OCI-M2 (cell line): ENCODE results near the gene CEP135.

Experiments used
- DNase-seq: peaks from one replicate; lab custom pipeline; 2025; ENCODE audit not compliant: unreplicated experiment; lab: John Stamatoyannopoulos, UW

Gene CEP135

DNA sequence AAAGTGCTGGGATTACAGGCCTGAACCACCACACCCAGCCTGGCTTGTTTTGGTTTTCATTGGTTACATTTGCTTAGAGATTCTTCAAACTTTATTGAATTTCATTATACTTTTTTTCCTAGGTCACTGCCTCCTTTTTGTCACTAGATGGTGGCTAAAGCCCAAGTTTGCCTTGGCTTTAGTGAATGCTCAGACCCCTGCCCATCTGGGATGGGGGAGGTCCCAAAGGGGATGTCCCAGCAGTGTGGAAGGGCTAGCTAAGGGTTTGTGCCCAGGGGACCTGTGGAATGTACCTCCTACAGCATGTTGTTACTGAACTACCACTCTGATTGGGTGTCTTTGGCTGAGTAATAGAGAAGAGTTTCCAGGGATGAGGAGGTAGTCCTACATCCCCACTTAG lies 58.4 kb downstream of the CEP135 start:
- DNase-seq = no peak

DNA sequence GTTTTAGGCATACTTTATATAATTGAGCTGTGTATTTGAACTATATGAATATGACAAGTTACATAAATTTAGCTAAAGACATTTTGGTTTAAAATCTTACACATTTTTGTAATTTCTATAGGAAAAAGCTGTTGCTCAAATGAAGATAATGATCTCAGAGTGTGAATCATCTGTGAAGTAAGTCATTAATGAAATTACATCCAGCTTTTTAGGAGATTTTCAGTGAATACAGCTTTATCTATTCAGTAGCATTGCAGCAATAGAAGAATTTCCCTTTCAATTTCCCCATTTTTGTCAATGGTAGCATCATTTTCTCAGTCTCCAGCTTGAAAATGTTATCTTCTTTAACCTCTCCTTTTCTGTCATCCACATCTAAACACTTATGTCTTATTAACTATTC lies 59.5 kb downstream of the CEP135 start:
- DNase-seq = no peak

DNA sequence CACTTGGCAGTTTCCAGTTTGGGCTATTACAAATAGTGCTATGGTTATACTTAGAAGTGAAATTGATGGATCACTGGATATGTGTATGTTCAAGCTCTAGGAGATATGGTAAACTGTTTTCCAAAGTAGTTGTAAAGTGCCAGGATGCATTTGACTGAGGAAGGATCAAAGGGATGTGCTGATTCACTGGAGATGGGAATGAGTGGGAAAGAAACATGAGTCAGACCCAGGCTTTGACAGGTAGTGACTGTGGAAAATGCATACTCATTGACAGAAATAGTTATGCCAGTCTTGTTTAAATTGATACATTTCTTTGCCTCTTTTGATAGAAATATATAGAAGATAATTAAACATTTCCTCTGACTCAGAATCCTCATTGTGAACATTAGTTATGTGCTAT lies 77.9 kb downstream of the CEP135 start:
- DNase-seq = no peak

DNA sequence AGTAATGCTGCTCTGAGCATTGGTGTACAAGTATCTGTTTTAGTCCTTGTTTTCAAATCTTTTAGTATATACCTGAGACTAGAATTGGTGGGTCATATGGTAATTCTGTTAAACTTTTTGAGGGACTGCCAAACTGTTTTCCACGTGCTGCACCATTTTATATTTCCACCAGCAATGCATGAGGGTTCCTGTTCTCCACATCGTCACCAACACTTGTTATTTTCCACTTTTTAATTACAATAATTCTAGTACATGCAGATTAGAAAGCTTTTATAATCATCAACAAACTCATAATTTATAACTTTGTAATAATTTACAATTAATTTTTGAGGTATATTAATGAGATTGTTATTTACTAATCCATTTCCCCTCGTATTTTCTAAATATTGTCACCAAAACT lies 79.4 kb downstream of the CEP135 start:
- no peak for DNase-seq

DNA sequence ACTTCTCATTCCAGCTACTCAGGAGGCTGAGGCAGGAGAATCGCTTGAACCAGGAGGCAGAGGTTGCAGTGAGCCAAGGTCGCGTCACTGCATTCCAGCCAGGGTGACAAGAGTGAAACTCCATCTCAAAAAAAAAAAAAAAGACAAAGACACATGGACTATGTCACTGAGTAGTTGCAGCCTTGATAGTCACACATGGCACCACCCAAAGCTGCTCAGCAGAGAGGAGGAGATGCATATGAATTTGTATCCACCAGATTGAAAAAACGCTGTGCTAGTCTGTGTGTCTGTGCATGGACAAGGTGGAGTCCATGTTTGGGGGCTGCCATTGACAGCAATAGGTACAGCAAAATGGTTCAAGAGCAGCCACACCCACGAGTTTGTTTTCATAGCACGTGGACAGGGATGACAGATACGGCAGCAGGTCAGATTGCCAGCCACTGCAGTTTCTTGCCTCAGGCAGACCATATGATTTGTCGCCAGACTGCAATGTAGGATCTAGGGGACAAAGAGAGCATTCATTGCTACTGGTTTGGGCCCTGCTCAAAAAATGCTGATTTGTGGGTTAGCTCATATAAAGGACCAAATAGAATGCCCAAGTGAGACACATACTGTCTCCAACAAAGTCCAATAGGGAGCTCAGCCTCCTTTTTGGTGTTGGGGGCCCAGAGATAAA lies 89.9 kb downstream of the CEP135 start:
- DNase-seq = no peak

DNA sequence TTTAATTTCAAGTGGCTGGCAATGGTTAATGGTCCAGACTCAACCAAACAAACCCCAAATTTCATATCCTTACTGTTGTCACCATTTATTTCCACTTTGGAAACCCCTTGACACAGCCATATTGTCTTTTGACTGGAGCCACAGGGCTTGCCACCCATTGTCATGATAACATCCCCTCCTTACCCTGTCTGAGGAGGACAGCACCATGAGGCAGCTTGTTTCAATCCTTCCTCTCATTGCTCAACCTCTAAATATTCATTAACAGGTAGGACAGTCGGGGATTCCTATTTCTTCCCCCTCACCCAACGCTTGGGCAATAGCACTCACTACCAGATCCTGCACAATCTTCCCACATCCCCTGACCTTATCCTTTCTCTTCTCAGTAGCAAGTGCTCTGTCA lies 92.1 kb downstream of the CEP135 start:
- DNase-seq = no peak

DNA sequence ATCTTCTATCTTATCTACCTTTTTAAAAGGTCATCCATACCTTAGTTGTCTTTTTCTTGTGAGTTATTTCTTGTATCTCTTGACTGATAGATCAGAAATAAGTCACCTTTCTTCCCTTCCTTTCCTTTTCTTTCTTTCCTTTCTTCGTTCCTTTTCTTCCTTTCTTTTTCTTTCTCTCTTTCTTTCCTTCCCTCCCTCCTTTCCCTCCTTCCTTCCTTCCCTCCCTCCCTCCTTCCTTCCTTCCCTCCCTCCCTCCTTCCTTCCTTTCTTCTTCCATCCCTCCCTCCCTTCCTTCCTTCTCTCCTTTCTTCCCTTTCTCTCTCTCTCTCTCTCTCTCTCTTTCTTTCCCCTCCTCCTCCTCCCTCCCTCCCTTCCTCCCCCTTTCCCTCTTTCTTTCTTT lies 93.5 kb downstream of the CEP135 start:
- no peak for DNase-seq

DNA sequence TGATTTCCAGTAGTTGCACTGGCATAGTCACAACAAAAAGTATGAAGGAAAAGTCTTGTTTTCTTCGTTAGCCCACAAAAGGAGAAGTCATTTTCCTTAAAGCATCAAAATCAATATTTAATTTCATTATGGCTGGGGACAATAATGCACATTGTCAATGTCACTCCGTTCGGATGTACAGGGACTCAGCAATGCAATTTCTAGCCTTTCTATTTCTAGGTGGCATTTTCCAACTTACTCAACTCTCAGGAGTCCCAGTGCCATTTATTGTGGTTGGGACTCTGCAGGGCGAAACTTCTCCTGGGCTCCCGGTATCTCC lies 99.6 kb downstream of the CEP135 start:
- DNase-seq = no peak

DNA sequence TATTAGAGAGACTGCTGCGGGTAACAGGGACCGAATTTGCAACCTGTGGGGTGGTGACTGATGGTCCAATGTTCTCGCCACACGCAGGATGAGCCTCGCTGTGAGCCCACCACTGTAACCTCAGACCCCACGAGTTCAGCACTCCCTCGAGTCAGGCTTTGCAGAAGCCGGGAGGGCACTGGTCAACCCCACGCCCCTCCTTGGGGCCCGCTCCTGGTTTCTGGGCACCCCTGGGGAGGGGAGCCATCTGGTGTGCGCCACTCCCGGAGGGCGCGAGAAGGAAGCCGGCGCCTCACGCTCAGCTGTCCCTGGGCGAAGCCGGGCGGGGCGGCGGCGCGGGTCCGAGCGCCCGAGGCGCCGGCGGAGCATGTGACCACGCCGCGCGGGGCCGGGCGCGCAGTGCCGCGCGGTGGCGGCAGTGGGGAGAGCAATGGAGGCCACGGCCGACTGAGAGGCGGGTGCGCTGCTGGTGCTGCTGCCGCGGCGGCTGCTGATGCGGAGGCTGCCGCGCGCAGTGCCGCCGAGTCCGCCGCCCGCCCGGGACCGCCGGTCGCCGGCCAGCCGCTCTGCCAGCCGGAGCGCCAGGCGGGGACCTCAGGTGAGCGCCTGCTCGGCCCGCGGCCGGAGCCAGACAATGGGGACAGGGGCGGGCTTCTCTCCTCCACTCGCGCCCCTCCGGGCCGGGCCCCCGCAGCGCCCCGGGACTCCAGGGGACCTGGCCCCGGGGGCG lies 100.1 kb downstream of the CEP135 start:
- no peak for DNase-seq

DNA sequence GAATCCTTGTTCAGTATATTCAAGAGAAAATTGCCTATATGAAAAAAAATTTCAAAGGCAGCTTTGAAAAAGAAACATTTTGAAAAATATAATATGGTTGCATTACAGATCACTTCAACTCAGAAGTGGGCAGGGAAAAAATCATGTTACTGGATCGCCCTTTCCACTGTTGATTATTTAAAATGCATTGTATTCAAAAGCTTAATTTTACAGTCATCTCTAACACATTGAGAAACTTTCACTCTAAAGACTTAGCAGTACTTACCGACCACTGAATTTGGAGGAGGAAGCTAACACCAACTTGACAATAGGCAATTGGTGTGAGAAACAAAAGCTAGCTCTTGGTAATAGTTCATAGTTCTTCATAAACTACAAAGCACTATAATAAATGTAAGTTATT lies 101.9 kb downstream of the CEP135 start:
- no peak for DNase-seq

DNA sequence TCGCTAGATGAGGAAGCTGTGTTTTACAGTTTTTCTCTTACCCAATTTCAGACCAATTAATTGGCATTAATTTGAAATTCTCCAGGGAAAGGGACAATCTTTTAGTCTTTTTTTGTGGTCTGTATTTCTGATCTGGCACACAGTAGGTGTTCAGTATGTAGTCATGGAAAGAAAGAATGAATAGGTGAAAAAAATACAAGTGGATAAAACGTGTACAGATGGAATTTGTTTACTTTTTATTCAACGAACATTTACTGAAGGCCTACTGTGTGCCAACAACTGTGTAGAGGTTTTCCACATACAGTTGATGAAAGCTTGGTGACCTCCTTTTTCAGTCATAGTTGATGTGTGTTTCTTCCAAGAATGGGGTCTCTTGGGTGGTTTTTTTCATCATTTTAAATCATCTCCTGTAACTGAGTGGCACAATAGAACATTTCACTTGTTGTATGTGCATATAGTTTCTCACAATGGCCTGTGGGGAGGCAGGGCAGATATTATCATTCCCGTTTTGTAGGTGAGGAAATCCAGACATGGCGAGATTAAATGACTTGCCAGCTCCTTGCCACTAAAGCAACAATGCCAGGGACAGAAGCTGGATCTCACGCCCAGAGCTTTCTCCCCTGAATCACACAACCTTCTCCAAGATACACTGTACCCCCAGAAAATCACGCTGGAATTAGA lies 102.4 kb downstream of the CEP135 start:
- no peak for DNase-seq

DNA sequence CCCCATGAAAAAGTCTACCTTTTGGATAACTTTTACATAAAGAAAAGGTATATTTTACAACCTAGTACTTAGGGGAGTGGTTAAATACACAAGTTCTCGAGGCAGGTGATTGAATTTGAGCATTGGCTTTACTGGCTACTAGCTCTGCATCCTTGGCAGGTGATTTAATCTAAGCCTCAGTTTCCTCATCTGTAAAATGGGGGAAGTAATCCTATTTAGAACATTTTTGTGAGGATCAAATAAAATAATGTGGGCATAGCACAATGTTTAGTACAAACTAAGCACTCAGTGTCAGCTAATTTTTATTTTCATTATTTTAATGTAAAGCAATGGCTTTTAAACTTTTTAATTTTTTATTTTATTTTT lies 102.9 kb downstream of the CEP135 start:
- no peak for DNase-seq

DNA sequence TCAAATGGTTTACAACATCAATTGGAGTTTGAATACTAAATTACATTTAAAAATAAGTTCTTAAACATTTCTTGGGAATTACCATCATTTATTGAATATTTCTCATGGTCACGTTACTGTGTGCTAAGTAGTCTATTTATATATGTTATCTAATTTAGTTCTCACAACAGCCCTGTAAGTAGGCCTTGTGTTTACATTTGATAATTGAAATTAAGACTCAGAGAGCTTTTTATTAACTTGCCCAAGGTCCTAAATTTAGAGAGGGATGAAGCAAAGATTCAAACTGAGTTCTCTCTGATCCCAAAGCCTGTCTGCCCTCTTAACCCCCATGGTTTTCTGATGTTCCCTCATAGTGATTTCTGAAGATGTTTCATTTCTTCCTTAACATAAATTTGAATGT lies 103.7 kb downstream of the CEP135 start:
- DNase-seq = no peak

DNA sequence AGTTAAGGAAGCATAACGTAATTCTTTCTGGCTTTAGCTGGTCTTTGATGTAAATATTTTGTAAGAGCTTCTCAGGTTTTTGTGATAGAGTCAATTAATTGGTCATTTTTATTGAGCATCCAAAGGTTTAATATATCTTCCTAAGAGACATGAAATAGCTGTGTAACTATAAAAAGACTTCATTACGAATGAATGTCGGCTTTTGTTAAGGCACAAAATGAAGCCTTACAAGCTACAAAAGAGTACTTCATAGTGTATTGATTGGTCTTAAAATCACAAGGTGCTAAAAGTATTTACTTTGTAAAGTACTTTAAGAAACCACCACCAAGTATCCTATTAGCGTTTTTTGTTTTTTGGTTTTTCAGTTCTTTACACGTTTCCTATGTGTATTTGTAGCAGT lies 104.2 kb downstream of the CEP135 start:
- no peak for DNase-seq

DNA sequence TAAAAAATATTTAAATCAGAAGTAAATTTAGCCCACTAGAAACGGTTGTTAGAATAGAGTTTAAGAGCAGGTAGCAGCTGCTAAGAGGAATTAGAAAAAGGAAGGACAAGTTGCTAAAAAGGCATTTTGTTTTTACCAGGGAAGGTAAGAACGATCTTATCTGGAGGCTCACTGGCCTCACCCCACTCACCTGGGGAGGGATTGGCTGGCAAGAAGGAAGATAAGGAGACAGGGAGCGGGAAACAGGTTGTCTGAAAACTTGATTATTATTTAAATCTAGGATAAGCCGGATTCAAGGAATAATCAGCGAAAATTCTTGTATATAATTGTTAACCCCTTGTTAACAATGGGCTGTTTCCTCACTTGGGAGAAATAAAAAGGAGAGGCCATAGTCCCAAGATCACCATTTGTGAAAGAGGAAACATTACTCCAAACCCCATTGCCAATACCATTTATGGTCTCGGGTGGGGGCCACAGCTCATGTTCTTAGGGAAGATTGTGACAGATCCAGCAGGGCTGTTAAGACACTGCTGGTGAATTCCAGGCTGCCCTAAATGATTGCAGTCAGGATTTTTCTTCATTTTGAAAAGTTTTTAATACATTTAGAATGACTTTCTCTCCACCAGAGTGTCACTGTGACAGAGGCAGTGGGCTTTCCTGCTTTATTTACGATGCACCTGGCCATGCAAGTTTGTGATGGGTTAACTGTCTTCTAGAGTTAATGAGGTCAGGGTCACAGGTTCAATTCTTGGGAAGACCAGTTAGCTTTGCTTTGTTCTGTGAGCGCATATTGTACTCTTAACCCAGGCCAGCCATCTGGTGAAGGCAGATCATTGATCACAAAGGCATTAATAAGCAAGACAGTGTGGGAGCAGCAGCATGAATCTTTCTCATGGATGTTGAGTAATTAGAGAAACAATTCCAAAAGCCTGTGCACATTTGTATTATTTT lies 106.6 kb downstream of the CEP135 start:
- DNase-seq = no peak

DNA sequence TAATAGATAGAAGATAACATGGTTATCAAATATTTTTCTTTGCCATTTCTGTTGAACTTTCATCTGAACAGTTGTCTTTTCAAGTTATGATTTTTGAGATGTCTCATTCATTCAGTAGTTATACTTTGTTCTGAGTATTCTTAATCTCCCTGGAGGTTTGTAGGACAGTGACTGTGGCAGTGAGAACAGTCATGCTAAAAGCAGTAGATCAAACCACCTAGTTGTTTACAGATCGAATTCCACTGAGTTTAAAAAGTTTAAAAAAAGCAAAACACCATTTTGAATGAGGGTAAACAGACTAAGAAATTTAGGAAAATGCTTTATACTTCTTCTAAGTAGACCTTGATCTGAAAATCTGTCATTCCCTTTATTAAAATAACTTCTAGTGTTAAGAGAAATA lies 107.2 kb downstream of the CEP135 start:
- no peak for DNase-seq

DNA sequence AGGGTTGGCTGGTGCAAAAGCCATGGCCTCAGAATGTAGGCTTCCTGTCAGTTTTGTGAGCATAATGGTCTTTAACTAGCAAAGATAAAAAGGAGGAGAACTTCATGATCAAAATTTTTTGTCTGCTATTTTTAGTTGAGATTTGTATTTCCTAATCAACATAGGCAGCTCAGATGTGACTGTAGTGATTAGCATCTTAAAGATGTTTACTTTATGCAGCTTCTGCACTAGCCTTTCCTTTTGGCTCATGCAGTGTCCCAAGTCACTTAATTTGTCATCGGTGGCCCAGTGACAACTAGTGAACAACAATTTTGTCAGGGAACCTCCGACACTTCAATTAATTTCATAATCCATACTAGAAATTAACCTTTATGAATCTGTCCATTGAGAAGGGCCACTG lies 109.8 kb downstream of the CEP135 start:
- no peak for DNase-seq

DNA sequence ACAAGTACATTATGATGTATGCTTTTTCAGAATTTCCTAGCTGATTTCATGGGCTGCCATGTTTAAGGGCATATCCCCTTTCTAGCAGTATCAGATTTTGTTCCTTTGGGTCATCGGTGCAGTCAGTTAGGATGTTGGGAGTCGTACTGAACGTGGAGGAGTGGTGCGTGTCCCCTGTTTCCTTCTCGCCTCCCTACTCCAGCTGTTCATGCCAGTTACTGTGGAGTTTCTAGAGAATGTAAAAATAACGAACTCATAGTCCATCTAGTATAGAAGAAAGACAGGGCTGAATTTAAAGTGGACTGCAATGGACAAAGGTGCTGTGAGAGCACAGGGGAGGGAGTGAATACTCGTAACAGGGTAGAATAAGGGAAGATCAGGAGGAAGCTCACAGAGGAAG lies 111.3 kb downstream of the CEP135 start:
- no peak for DNase-seq

DNA sequence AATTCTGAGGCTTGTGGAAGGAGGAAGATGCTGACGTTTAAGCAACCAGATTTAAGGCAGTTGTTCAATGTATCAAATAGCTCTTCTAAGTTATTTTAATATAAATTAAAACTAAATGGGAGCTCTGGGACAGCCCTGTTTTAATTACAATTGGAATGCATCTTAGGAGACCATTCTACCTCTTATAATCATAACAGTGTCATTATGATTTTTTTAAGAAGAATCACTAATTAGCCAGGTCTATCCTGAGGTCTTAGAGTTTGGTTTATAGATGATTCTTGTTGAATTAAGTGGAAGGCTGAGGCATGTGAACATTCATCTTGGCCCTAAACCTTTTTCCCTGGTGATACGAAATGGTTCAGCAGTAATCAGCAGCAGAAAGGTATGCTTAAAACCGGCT lies 113.4 kb downstream of the CEP135 start:
- DNase-seq = no peak

DNA sequence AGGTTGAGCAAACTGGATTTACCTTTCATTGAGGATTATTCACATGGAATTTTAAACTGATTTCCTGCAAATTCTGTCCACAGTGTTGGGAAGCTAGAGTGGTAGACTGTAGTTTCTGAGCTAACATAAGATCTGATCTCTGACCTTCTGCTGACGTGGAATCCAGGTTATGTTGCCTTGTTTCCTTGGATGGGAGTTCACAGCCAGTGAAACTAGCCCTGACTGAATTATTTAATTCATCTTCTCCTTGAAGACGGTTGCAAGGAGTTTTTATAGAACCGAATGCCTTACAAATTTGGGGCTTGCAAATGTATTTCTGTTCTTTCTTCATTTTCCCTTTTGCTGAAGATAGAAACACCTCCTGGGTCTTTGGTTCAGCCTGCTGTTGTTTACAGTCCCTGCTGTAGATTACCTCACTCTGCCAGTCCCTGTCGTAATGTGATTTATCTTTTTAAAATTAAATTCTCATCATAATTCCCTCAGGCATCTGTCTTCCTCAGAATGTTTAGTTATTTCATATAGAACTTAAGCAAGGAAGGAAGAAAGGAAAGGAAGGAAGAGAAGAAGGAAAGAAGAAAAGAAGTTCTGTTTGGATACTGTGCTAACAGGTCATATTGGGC lies 113.9 kb downstream of the CEP135 start:
- DNase-seq = no peak

DNA sequence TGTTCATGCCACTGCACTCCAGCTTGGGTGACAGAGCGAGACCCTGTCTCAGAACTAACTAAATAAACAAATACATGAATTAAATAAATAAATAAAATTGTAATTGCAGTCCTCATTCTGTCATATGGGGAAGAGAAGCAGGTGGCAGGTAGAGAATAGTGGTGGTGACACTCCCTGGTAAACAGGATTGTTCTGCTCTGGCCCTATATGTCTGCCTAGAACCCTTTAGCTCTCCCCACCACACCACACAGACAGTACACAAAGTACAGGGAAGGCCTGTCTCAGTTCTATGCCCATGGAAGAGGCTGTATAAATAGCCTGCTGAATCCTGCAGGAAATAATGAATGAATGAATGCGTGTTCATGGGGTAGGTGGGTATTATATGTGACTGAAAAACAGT lies 117.7 kb downstream of the CEP135 start:
- no peak for DNase-seq
